HG03095 (cell line): ENCODE results near the gene SULT1A4.
"Not testable (repeated sequence)": the region's sequence is repeated elsewhere in the genome, so short reads cannot be mapped to it uniquely, and the experiment has no call there.

Experiments
- ATAC-seq: cut with Tn5 transposase; IDR thresholded peaks from one replicate; pipeline ENCODE4 v1.9.1; 2021; ENCODE audit warnings: moderate library complexity; ENCODE audit not compliant: unreplicated experiment

The SULT1A4 gene

DNA sequence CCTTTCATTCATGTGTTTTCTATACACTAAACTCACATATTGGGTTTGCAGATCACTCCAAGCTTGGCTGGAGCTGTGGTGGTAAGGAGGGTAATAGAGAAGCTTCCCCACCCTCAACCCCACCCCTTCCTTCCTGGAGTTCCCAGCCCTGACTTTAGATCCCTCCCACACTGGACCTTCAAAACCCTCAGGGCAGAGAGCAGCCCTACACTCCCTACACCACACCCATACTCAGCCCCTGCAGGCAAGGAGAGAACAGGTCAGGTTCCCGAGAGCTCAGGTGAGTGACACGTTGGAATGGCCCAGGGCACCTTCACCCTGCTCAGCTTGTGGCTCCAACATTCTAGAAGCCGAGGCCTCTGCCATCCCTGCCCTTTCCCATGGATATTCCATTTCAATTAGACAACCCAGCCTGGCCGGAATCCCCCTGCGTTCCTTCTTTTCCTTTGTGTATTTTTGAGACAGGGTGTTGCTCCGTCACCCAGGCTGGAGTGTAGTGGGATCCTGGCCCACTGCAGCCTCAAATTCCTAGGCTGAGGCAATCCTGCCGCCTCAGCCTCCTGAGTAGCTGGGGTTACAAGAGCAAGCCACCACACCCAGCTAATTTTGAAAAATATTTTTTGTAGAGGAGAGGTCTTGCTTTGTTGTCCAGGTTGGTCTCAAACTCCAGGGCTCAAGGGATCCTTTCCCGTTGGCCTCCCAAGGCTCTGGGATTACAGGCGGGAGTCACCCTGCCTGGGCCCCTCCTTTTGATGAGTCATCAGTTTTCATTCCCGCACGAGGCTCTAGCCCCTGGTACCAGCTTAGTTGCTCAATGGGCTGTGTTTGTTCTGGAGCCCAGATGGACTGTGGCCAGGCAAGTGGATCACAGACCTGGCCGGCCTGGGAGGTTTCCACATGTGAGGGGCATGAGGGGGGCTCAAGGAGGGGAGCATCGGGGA, at the start of gene SULT1A4:
TSS of gene SULT1A4 (plus strand) at position 208 of the 941 bp plus-strand sequence. CDS start 1,473 bp downstream, outside the sequence.
- not testable (repeated sequence) for ATAC-seq

DNA sequence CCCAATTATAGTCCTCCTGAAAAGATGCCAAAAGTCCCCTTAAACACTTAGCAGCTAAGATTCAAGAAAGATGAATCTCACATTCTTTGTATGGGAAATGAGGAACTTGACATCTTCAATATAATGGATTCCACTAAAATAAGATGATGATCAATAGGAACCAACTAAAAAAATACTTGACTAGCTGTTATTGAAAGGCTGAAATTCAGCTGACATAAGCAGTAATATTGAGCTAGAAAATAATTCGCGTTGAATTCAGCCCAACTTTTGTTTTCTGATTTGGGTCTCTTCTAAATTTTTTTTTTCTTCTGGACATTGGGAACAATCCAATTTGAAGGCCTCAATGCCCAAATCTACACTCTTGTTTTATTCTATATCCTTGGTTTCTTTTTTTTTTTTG, 36.1 kb upstream of the SULT1A4 start:
- not testable (repeated sequence) for ATAC-seq

DNA sequence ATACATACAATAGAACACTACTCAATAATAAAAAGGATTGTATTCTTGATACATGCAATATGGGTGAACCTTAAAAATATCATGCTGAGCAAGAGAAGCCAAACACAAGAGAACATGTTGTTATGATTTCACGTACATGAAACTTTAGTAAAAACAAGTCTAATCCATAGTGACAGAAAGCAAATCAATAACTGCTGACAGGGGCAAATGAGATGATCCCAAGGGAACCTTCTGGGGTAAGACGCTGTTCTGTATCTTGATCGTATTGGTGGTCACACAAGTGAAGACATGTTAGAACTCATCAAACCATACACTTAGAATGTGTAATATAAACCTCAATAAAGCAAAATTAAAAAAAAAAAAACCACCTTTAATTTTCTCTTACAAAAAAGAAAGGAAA, 34.3 kb upstream of the SULT1A4 start:
- ATAC-seq: not testable (repeated sequence)

DNA sequence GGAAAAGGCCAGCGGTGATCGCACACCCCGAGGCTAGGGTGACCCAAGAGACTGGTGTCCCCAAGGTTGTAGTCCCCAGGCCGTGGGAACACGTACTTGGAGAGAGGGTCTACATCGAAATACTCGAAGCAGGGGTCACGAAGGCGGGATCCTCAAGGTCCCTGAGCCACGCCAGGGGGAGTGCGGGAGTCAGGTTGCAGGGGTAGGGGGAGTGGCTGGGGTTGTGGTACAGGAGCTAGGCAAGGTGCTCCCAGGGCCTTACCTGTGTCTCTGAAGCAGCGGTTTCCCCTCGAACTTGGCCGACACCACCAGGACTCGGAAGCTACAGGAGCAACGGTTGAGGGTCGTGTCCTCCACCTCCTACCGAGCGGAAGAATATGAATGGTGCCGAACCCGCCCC, 6.0 kb upstream of the SULT1A4 start:
- ATAC-seq: not testable (repeated sequence)

DNA sequence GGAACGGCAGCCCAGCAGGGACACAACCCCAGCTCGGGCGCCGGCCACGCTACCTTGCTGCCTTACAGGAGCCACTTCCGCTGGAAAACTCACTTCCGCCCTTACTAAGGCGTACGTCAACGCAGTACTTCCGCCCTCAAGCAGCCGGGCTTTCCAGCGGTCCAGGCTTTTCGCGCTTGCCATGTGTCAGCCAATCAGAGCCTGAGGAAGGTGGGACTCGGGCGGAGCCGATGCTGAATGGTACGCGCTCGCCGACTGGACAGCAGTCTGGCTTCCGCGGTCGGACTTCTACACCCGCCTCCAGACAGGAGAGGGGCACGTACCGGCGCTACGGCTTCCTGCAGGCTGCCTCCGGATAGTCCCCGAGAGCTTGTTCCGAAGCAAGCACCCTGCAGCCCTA, 5.4 kb upstream of the SULT1A4 start, which contains the start of the genes BOLA2 and SLX1B:
TSS of gene BOLA2 (minus strand) at position 83 of the 400 bp plus-strand sequence. CDS start 98 bp downstream, outside the sequence.
TSS of gene SLX1B (plus strand) at position 265 of the 400 bp plus-strand sequence.
- peak; percentile 84 for ATAC-seq

DNA sequence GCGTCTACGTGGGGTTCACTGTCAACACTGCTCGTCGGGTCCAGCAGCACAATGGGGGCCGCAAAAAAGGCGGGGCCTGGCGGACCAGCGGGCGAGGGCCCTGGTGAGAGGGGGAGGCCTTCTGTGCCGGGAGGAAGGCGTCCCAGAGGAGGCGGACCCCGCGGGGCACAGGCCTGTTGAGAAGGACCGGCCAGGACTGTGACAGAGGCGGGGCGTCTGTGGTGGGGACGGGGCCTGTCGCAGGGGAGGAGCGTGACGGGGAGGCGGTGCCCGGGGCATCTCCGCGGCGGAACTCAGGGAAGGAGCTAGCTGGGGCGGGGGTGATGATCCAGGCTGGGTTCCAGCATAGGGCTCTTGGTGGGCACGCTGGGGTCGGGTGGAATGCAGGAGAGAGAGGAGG, 4.9 kb upstream of the SULT1A4 start:
- peak; percentile 55 for ATAC-seq

DNA sequence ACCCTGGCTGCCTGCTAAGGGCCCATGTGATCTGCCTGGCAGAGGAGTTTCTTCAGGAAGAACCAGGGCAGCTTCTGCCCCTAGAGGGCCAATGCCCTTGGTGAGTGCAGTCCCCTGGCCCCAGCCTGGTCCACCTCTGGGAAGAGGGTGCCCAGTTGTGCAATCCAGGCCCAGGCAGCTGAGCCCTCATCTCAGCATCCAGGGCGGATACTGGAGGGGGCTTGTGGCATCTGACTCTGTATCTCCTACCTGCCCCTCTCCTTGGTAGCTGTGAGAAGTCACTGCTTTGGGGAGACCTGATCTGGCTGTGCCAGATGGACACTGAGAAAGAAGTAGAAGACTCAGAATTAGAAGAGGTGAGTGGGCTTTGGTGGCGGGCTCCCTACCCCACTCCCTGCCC, 2.1 kb upstream of the SULT1A4 start:
- not testable (repeated sequence) for ATAC-seq

DNA sequence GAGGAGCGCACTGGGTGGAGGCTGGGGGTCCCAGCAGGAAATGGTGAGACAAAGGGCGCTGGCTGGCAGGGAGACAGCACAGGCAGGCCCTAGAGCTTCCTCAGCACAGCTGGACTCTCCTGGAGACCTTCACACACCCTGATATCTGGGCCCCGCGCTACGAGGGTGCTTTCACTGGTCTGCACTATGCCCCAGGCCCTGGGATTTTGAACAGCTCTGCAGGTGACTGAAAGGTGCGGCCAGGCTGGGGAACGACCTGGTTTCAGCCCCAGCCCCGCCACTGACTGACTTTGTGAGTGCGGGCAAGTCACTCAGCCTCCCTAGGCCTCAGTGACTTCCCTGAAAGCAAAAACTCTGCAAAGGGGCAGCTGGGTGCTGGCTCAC, 926 bp downstream of the SULT1A4 start:
- ATAC-seq: not testable (repeated sequence)

DNA sequence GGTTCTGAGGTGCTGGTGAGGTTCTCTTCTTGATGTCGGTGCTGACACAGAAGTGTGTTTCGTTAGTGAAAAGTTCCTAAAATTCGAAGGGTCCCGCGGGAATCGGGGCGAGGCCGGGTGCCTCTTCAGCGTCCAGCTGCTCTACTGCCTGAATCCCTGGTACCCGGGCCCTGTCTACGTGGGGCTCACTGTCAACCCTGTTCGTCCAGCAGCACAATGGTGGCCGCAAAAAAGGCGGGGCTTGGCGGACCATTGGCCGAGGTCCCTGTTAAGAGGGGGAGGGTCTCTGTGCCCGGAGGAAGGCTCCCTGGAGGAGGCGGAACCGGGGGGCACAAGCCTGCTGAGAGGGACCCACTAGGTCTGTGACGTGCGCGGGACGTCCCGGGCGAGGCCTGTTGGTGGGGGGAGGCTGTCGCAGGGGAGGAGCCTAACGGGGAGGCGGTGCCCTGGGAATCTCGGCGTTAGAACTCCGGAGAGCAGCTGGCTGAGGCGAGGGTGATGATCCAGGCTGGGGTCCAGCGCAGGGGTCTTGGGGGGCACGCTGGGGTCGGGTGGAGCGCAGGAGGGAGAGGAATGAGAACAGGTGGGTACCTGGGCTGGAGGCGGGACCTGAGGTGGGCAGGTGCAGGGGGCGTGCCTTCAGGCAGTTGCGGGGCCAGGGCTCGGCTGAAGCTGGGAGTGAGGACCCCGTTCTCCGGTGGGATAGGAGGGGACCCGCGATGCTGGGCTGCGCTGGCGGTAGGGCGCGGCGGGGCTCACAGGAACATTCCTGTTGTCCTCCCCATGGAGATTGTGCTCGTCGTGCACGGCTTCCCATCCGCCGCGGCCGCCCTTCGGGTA, 6.5 kb downstream of the SULT1A4 start:
- ATAC-seq: not testable (repeated sequence)

DNA sequence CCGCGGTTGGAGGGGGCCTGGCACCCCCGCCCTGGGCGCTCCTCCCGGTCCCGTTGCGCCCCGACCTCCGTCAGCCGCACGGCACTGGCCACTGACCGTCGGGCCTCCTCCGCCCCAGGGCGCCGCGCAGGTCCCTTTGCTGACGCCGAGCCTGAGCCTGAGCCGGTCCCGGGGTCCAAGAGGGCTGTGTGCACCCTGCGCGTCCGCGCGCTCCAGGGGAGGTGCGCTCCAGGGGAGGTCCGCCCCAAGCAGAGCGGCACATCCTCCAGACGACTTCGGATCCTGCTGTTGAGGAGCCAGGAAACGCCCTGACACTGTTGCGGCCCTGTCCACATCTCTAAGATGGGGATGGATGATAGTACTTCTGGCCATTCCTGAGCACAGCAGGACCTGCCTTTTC, 7.2 kb downstream of the SULT1A4 start:
- not testable (repeated sequence) for ATAC-seq

DNA sequence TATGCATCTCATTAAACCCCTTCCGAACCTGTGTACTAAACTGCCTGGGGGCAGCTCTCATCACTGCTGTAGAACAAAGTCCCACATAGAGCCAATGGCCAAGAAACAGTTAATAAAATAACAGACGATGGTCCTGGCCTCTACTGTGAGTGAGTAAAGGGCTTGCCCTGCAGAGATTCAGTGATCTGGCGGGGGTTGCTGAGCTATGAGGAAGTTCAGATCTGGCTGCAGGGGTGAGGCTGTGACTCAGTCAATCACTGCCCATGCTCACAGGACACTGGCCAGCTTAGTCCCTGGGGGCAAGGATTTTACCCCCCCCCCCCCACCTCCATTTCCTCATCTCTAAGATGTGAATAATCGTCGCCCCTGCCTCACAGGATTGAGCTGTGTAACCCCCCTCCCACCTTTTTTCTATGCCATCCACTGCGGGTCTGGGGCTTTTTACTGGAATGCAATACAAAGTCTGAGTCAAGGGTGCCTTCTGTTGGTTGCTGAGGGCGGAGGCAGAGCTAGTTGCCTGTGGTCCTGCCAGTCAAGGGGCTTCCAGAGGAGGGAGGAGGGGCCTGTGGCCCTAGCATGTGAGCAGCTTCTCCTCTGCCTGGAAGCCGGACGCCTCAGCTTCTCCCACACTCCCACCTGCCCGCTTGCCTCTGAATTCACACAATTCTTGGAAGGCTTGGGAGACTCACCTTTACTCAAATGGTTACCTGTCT, 8.1 kb downstream of the SULT1A4 start:
- ATAC-seq: not testable (repeated sequence)

DNA sequence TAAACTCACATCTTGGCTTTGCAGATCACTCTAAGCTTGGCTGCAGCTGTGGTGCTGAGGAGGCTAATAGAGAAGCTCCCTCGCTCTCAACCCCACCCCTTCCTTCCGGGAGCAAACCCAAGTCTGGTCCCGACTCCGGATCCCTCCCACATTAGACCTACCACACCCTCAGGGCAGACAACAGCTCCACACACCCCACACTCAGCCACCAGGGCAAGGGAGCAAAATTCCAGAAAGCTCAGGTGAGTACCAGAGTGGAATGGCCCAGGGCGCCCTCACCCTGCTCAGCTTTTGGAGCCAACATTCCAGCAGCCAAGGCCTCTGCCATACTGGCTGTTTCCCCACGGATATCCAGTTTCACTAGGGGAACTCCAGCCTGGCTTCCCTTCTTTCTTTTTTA, 9.9 kb downstream of the SULT1A4 start:
- ATAC-seq: not testable (repeated sequence)

DNA sequence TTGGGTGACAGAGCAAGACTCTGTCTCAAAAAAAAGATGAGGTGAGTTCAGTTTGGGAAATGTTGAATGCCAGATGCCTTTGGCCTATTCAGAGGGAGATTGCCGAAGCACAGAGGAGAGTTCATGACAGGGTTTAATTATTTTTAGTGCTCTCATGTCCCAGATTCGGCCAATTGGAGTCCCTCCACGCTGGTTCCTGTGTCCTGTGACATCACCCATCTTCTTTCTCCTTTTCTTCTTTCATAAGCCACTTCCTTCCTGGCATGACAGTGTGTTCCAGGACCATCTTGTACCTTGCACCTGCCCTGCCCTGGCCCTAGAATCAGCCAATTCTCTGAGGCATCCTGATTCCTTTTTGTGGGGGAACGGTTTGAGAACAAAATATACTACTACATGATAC, 12.4 kb downstream of the SULT1A4 start:
- ATAC-seq: not testable (repeated sequence)

DNA sequence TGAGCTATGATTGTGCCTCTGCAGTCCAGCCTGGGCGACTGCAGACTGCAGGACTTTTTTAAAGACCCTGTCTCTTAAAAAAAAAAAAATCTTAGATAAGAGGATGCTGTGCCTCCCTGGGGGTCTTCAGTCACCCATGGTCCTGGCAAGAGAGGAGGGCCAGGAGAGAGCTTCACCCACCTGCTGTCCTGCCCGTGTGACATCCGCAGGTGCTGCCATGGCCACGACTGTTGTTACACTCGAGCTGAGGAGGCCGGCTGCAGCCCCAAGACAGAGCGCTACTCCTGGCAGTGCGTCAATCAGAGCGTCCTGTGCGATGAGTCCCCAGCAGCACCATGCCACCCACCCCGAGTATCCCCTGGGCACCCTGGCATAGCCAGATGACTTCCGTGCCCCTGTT, 22.6 kb downstream of the SULT1A4 start:
- ATAC-seq: not testable (repeated sequence)

DNA sequence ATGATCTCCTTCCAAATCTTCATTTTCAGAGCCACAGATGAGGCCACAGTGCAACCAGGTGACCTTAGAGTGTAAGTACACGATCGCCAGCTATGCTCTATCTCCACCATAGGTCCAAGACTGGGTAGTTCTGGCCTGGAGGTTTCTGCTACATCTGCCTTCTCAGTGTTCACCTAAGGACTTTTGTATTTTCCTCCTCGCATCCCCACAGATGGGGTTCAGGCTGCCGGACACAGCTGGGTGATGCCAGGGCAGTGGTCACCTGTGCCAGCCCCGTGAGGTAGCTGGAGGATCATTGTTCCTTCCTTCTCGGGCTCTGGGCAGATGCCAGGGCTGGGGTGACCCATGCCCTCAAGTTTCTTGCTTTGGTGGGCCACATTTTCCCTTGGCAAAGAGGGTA, 46.6 kb downstream of the SULT1A4 start, which contains the start of gene NPIPB12:
TSS of gene NPIPB12 (minus strand) at position 101 of the 400 bp plus-strand sequence.
- not testable (repeated sequence) for ATAC-seq
